GM21381 (cell line): ENCODE data around the gene INPP4B.

Experiments
- ATAC-seq: cut with Tn5 transposase; IDR thresholded peaks from one replicate; pipeline ENCODE4 v1.9.1; 2021; ENCODE audit warnings: mild to moderate bottlenecking, moderate library complexity; ENCODE audit not compliant: unreplicated experiment

Gene INPP4B

DNA sequence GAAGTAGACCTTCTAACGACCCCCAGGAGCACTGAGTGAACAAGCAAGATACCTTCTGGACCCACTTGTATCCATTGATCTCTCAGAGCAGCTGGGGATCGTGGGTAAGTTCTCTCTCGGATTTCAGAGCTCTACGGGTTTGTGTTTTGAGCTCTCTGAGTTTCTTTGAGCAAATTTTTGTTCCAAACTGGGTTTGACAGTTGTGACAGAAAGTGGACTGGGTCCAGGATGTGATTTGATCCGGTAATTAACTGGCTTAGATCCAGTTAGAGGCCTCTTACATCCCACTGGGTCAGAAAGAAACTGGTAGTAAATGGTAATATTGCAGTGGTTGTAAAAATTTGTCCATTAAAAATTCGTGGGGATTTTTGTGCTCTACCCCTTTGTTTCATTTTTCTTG lies 459.2 kb downstream of the INPP4B start:
- no peak for ATAC-seq

DNA sequence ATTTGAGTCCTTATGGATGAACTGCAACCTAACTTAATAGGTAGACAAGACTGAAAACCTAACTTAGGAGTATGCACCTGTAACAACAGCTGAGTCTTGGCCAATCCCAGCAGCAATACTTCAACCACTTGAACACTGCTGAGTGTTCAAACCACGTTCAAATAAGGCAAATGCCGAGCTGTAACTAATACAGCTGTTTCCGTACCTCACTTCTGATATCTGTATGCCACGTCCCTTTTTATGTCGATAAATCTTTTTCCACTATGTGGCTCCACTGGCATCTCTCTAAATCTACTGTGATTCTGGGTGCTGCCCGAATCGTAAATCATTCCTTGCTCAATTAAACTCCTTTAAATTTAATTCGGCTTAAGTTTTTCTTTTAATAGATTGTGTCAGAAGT lies 459.7 kb downstream of the INPP4B start:
- no peak for ATAC-seq

DNA sequence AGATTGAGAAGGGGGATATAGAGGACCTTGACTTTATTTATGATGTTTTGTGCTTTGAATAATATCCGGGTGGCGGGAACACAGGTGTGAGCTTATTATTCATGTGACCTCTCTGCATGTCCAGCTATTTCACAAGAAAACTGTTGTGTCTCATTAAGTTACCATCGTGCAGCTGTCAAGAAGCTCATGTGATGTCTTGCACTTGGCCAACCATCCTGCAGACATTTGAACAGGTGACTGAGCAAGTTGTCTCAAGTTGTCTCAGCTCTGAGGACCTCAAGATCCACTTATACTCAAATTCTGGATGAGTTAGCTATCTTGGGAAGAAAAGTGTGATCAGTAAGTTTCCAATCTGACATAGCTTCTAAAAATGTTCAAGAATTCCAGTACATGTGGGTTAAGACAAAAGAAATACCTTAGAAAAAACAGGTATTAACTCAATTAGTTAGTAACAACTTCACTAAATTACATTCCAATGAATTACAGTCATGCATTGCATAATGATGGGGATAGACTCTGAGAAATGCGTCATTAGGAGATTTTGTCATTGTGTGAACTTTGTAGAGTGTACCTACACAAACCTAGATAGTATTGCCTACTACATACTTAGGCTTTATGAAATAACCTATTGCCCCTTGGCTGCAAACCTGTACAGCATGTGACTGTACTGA lies 462.2 kb downstream of the INPP4B start:
- ATAC-seq: no peak

DNA sequence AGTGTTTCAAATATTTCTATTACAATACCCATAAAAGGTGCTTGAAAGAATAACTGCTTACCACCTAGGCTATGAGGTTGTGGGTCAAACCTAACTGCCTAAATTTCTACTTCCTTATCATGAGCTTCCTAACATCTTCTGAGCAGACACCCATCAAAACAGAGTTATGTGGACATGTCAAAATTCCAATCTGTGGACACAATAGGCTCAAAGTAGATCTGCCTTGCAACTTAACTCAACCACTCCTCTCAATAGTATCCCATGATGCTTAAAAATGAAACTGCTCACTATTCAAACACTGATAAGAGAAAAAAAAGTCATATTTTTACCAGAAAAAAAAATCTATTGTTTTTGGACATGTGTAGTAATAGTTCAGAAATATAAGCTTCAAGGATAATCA lies 462.7 kb downstream of the INPP4B start:
- ATAC-seq: no peak

DNA sequence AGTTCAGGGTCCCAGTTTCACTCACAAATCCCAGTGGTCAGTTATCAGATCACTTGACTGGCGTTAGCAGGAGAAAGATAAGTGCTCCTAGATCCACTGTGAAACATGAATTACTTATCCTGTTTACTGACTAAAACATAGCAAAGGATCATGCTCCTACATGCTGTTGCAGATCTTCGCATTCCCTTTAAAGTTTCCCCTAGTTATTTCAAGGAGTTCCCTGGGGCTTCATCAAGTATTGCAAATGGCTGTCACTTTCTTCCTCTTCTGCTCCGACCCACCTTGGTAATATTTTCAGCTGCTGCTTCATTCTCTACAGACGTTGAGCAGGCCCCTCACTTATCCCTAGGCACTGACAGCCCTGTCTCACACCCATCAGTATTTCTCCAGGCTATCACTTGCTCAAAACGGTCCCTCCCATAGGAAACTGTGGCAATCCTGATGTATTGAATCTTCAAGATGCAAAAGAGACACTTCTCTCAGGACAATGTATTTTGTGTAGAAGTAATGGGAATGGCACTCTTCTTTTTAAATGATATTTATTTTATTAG lies 466.0 kb downstream of the INPP4B start:
- ATAC-seq: no peak

DNA sequence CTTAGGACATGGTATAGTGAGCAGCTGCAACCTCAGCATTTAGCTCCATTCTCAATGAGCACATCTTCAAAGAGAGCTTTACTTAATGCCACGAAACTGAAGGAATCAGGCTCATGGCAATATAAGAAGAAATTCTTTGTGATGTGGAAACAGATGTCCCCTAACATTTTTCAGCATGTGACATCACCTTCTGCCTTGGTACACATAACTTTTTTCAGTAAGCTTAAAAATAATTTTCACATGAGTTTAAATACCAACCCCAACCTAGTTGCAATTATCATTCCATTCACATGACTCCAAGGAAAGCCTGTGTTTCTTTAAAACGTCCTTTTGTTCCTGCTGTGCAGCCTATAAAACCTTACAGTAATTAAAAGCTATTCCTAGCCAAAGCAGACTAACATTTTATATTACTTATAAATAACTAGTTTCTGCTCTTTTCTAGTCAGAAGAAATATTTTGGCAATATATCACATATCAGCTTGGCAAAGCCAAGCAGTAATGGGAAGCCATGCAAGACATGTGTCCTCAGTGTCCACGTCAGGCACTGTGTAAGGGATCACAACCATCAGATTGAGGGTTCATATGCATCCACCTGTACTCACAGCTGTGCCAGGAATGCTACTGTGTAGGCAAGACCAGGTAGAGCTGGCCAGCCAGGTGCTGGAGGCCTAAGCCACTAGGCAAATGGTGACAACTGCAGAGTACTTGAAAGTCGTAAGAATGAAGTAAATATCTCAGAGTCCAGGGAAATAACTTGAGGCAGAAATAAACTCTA lies 466.6 kb downstream of the INPP4B start:
- no peak for ATAC-seq

DNA sequence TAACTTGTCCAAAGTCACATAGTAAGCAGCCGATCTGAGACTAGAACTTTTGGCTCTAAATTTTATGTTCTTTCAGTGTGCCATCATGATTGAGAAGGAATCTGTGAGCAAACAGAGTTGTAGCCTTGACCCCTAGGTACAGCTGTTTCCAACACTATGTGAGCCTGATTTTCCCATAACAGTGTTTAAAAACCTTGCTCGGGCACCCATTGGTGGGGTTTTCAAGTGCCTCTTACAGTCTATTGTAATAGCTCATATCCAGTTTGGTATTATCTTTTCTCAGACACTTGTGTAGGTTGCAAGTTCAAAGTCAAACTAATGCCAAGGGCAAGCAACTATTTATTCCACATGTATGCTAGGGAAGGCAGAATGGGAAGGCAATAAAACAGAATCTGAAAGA lies 467.9 kb downstream of the INPP4B start:
- no peak for ATAC-seq

DNA sequence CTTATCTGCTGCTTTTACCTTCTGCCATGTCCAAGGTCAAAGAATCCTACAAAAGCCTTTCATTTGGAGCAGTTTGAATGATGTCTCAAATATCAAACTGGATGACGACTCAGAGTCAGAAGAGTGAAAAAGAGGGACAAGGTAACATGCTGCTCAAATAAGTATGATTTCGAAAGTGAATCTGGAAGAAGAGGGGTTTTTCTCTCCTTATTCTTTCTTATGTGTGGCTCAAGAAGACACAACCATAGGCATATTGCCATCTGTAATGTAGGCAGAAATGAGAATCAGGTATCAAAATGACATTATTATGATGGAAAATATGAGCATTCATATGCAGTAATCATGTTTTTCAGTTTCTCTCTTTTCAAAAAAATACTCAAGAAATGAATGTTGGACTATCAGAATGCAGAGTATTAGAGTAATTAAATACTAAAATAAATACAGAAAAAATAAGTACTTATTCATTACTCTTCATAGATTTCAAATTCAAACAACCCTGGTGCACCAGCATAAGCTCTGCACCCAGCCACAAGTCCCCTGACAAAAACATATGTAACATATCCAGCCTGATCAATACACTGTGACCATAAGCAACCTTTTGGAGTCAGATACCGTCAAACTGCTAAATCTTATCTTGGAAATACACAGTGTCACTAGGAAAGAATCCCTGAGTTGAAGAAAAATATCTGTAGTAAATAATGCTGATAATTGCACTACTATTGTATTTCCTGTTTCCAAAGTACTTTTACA lies 468.6 kb downstream of the INPP4B start:
- no peak for ATAC-seq

DNA sequence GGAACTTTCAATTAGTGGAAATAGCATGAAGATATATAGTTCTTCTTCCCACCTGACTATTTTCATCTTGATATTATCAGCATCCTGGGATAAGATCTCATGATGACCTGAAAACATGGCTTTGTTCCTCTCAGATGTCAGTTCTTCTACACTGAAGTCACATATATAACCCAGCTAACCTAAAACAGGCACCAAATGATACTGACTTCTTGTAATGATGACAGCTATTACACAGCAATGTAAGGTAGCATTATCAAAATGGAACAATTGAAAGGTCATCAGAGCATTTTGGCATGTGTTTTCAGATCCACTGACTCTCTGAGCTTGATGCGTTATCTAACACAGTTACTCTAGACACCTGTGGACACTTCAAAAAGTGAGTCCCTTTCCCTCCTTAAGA lies 469.9 kb downstream of the INPP4B start:
- no peak for ATAC-seq

DNA sequence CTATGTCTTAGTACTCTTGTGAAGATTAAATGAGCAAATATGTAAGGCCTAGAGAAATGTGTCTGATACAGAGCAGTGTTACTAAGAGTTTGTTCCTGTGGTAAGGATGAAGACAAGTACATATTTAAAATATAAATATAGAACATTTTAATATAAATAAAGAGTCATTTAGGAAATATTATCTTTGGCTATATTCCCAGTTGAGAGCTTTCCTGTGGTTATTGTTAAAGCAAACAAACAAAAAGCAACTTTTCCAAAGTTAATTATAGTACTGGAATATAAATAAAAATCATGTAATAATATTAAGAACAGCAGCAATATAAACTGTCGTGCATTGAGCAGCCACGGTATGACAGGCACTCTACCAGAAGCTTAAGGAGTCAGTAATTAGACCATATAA lies 472.5 kb downstream of the INPP4B start:
- no peak for ATAC-seq

DNA sequence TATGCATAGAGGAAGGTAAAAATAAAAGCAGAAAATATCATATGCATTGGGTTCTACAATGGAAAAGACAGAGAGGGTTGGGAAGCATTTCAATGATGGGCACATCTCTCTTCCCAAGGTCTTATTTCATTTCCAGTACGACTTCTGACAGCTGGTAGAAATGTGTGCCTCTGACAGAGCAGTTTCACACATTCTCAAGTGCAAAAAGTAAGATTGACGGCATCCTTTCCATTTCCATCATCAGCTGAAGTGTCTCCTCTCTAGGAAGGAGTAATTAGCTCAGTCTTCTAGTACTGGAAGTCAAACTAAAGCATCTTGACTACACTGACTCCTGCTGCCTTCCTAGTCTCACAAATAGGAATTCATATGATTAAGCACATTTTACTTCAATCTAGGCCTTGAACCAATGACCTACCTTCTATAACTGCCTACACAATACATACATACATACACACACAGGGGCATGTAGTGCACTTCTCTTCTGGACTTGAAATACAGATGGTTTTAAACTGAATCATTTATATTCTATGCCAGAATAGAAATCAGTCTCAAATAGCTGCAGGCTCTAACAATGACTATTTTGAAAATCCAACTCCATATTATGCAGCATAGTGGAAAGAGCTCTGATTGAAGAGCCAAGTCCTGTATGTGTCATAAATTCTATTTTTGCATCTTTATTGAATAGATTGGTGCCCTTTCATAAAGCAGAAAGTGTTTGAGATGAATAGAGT lies 473.4 kb downstream of the INPP4B start:
- no peak for ATAC-seq

DNA sequence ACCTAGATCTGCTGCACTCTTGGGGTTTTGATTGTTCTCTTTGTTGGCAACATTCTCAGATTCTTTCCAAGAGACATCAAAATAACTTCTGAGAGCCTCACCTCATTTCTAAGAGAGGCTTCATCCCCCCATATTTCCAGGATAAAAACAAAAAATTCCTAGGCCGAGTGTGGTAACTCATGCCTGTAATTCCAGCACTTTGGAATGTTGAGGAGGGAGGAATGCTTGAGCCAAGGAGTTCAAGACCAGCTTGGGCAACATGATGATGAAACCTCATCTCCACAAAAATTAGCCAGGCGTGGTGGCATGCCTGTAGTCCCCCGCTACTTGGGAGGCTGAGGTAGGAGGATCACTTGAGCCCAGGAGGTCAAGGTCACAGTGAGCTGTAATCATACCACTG lies 477.0 kb downstream of the INPP4B start:
- ATAC-seq: no peak

DNA sequence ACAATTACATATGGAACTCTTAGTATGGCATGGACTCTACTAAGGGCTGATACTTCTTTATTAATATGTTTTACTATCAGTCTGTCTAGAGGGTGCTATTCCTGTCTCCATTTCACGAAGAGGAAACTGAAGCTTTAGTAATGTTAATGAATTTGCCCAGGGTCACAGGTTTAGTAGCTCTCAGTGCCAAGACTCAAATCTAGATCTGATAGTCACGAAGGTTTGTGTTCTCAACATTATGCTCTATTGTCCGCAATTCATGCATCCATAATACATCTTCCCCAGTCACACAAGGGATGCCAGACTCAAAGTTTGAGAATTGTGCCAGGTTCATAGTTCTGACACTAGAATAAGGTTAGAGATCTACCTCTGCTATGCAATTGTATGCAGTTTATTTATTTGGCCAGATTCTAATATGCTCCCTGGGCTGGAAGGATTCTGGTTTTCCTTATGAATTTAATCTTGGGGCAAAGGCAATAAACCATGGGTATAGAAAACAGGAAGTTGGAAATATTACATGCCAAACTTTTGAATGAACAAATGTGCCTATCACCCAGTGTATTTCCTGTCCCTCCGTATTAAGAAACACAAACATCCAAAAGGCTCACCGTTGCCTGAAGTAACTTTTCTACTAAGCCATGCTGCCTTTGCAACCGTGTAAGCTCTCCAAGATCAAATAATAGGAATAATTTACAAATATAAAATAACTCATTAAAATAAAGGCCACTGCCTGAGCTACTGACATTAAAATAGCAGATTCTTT lies 478.5 kb downstream of the INPP4B start:
- ATAC-seq: no peak

DNA sequence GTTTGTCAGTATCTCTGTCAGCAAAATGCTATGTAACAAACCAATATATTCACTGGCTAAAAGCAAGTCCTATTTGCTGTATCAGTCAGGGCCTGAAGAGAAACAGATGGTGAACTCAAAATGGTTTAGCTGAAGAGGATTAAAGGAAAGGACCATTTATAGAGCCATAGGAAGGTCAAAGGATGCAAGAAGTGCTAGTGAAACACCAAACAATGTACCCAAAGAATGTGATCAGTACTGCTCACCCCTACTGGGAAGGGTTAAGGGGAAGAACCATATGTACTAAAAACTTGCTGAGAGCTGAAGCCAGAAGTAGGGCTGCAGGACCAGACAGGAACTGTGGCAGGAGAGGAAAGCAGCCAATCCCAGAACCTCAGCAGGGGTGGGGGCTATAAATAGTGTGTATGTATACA lies 479.3 kb downstream of the INPP4B start:
- no peak for ATAC-seq

DNA sequence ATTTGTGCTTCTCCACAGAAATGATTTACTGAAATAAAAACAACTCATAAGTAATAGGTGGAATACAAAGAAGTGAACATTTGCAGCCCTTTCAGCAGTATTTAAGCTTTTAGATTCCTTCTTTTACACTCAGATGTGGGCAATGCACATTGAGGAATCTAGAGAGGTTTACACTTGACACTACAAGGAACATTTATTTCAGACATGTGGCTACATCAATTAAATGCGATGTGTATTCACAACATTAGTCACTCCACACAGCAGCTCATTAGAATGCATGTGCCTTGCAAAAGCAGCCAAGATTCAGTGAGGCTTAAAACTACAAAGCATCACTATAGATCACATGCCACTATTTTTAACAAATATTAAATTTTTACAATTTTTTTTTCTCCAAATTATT lies 480.7 kb downstream of the INPP4B start:
- ATAC-seq: no peak

DNA sequence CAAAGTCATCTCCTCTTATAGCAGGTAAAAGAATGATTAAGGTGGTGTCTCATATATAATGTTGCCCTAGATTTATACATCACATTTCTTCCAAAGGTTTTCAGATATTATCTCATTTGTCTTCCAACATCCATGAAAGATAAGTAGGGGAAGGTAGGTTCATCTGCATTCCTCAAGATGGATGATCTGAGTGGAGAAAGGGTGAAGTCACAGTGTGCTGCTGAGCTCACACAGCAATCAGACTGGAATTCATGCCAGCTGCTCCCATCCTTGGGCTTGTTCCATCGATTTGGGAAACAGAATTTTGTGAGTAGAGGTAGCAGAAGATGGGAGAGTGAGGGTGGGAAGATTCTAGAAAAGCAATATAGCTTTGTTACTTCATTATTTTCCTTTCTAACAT lies 482.4 kb downstream of the INPP4B start:
- no peak for ATAC-seq

DNA sequence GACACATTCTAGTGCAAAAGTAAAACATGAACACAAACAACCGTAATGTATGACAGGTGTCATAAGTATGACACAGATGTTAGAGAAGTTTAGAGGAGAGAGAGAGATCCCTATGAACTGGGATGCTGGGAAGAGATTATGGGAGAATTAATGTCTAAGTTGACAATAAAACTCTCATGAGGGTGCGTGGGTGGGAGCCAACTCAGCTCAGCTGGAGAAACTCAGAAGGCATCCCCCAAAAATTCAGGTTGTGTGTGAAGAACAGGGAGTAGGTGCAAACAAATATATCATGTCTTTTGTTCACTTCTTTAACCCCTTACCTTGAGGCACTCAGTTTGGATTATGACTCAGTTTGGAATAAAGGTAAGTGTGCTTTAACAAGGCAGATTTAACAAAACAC lies 484.1 kb downstream of the INPP4B start:
- no peak for ATAC-seq

DNA sequence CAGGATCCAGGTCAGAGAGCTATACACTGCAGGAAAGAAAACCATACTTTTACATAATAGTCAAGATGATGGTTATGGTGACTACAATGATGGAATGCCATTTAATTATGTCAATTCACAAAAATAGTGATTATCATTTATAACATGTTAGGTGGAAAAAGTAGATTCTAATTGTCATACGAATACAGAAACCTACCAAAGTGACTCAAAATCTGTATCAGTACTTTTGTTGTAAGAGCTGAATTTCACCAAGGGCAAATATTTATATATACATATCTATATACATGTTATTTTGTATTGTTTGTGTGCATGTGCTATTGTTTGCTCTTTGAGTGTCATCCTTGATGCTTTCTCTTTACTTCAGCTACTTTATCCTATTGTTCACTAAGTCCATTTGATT lies 485.4 kb downstream of the INPP4B start:
- no peak for ATAC-seq

DNA sequence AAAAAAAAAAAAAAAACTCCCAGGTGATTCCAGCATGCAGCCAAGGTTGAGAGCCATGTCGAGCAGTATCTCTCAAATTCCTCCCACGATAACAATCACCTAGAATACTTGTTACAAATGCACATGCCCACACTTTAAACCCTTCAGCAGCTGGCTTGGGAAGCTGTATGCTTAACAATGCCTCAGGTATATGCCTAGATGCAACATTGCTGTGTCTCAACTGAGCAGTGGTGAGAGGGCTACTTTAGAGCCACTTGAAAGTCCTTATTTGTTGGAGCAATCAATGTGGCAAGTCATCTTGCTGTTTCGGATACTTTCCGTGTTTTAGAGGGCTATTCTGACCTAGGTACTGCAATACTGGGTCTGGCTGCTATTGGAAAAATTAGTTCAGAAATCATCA lies 487.4 kb downstream of the INPP4B start:
- ATAC-seq: no peak

DNA sequence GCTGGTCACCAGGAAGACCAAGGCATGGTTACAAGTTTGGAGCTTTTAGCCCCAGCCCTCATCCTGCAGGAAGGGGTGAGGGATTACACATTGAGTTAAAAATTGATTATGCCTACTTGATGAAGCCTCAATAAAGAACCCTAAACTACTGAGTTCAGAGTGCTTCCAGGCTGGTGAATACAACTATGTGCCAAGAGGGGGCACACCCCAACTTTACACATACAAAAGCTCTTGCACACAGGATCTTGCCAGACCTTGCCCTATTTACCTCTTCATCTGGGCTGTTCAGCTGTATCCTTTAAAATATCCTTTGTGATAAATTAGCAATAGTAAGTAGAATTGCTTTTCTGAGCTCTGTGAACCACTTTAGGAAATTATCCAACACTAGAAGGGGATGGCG lies 489.3 kb downstream of the INPP4B start:
- no peak for ATAC-seq
